ENCODE data around the gene MALRD1. TPM values are rescaled to one million over a fixed set of nuclear protein-coding genes. Genes with fewer than 3 reads are reported as not detected.

Gene MALRD1
- polyA plus RNA-seq, 1 donor: 109 TPM

- Histone ChIP-seq H3K9me3 (ENCODE audit: control insufficient read depth, low read depth, low read length) (no peaks in the 10 kb centered on the region), H3K4me3 (ENCODE audit: low read length) (no peak overlapping the region), H3K27ac (ENCODE audit: low read length) (no peak overlapping the region), H3K4me1 (ENCODE audit: control insufficient read depth, insufficient read depth, low read length) (no peaks in the 10 kb centered on the region), H3K27me3 (ENCODE audit: control insufficient read depth, insufficient read depth, low read length) (no peaks in the 10 kb centered on the region), H3K36me3 (ENCODE audit: control insufficient read depth, insufficient read depth, low read length) (no peaks in the 10 kb centered on the region)
- 67% methylated on average over 1 of the region's 5 CpGs for WGBS (ENCODE audit: insufficient coverage, low lambda C conversion rate)
- DNase-seq: no peak
Measured at GRCh38 chr10:19683960-19684359, 635.4 kb downstream of the MALRD1 start.

DNA sequence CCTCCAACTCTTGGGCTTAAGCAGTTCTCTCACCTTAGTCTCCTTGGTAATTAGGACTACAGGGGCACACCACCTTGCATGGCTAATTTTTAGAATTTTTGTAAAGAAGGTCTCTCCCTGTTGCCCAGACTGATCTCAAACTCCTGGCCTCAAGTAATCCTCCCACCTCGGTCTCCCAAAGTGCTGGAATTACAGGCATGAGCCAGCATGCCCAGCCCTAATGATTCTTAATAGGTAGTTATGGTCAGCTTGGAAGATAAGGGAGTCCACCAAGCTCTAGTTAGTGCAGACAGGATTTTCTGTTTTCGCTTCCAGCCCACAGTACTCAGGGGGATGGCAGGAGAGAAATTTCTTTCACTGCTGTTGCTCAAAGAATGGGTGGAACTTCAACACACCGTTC, 639.7 kb downstream of the MALRD1 start:
- no peak overlapping the region for H3K4me3 ChIP-seq (ENCODE audit: low read length)
- WGBS (ENCODE audit: insufficient coverage, low lambda C conversion rate): no CpG with 5 or more reads among the region's 3 CpGs
- H3K27me3 ChIP-seq (ENCODE audit: control insufficient read depth, insufficient read depth, low read length): no peaks in the 10 kb centered on the region
- no peak overlapping the region for H3K27ac ChIP-seq (ENCODE audit: low read length)
- H3K36me3 ChIP-seq (ENCODE audit: control insufficient read depth, insufficient read depth, low read length): no peaks in the 10 kb centered on the region
- no peaks in the 10 kb centered on the region for H3K4me1 ChIP-seq (ENCODE audit: control insufficient read depth, insufficient read depth, low read length)
- DNase-seq: no peak
- no peaks in the 10 kb centered on the region for H3K9me3 ChIP-seq (ENCODE audit: control insufficient read depth, low read depth, low read length)

- no peak overlapping the region for H3K4me3 ChIP-seq (ENCODE audit: low read length)
- no peaks in the 10 kb centered on the region for H3K9me3 ChIP-seq (ENCODE audit: control insufficient read depth, low read depth, low read length)
Measured at GRCh38 chr10:19689231-19689630, 640.6 kb downstream of the MALRD1 start.

GRCh38 chr10:19699299-19699698, 650.7 kb downstream of the MALRD1 start:
- no peak overlapping the region for H3K27ac ChIP-seq (ENCODE audit: low read length)
- H3K36me3 ChIP-seq (ENCODE audit: control insufficient read depth, insufficient read depth, low read length): peaks cover 26% of the 10 kb centered on the region
- DNase-seq: no peak
- no peaks in the 10 kb centered on the region for H3K27me3 ChIP-seq (ENCODE audit: control insufficient read depth, insufficient read depth, low read length)
- H3K9me3 ChIP-seq (ENCODE audit: control insufficient read depth, low read depth, low read length): no peaks in the 10 kb centered on the region
- H3K4me3 ChIP-seq (ENCODE audit: low read length): no peak overlapping the region
- H3K4me1 ChIP-seq (ENCODE audit: control insufficient read depth, insufficient read depth, low read length): no peaks in the 10 kb centered on the region
- 100% methylated on average over 2 of the region's 3 CpGs for WGBS (ENCODE audit: insufficient coverage, low lambda C conversion rate)

More at GRCh38 chr10:19689231-19689630, 640.6 kb downstream of the MALRD1 start:
- no peak for DNase-seq
- Histone ChIP-seq H3K36me3 (ENCODE audit: control insufficient read depth, insufficient read depth, low read length) (no peaks in the 10 kb centered on the region), H3K4me1 (ENCODE audit: control insufficient read depth, insufficient read depth, low read length) (no peaks in the 10 kb centered on the region), H3K27me3 (ENCODE audit: control insufficient read depth, insufficient read depth, low read length) (no peaks in the 10 kb centered on the region), H3K27ac (ENCODE audit: low read length) (no peak overlapping the region)
- WGBS (ENCODE audit: insufficient coverage, low lambda C conversion rate): no CpG with 5 or more reads among the region's 3 CpGs

DNA sequence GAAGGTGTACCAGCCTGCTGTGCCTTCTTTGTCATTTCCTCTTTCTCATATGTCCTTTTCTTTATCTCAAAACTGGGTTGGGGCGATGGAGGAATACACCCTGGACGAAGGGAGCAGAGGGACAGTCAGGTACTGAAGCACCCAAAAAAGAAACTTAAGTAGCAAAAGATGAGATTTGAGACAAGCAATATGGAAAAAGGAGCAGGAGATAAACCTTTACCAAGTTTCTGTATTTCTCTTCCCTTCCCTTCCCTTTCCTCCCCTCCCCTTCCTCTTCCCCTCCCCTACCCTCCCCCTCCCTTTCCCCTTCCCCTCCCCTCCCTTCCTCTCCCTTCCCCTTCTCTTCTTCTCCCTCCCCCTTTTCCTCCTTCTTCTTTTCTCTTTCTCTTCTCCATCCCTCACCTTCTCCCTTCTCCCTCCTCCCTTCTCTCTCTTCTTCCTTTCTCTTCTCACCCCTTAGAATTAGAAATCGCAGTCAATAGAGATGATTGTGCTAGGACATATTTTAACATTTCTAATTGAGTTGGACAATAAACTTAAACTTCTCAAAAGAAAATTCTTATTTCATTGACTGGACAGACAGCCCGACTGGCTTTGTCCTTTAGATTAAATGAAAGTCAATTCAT, 652.9 kb downstream of the MALRD1 start:
- no peaks in the 10 kb centered on the region for H3K4me1 ChIP-seq (ENCODE audit: control insufficient read depth, insufficient read depth, low read length)
- no peaks in the 10 kb centered on the region for H3K9me3 ChIP-seq (ENCODE audit: control insufficient read depth, low read depth, low read length)
- no peak overlapping the region for H3K4me3 ChIP-seq (ENCODE audit: low read length)
- DNase-seq: no peak
- H3K27me3 ChIP-seq (ENCODE audit: control insufficient read depth, insufficient read depth, low read length): no peaks in the 10 kb centered on the region
- H3K27ac ChIP-seq (ENCODE audit: low read length): no peak overlapping the region
- peaks cover 22% of the 10 kb centered on the region for H3K36me3 ChIP-seq (ENCODE audit: control insufficient read depth, insufficient read depth, low read length)
- 86% methylated on average over 4 of the region's 4 CpGs for WGBS (ENCODE audit: insufficient coverage, low lambda C conversion rate)

DNA sequence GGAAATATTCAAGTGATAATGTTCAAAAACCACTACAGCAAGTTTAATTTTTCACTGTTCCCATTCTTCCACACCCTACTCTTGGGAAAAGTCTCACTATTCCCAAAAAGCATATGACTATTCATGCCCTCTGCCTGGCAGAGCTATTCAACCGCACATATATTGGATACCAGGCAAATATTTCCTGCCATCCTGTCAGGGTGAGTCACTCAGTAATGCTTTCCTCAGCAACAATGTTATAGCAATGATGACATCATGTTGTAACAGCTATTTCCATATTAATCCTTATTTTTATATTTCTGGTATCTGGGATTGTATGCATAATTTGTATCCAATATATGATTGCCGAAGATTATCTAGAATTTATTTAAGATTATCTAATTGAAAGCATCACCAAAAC, 653.6 kb downstream of the MALRD1 start:
- DNase-seq: no peak
- Histone ChIP-seq H3K4me3 (ENCODE audit: low read length) (no peak overlapping the region), H3K4me1 (ENCODE audit: control insufficient read depth, insufficient read depth, low read length) (no peaks in the 10 kb centered on the region), H3K27me3 (ENCODE audit: control insufficient read depth, insufficient read depth, low read length) (no peaks in the 10 kb centered on the region), H3K27ac (ENCODE audit: low read length) (no peak overlapping the region), H3K36me3 (ENCODE audit: control insufficient read depth, insufficient read depth, low read length) (peaks cover 18% of the 10 kb centered on the region), H3K9me3 (ENCODE audit: control insufficient read depth, low read depth, low read length) (no peaks in the 10 kb centered on the region)
- no CpG with 5 or more reads among the region's 2 CpGs for WGBS (ENCODE audit: insufficient coverage, low lambda C conversion rate)

- no peak for DNase-seq
- WGBS (ENCODE audit: insufficient coverage, low lambda C conversion rate): no CpG with 5 or more reads among the region's 2 CpGs
- Histone ChIP-seq H3K9me3 (ENCODE audit: control insufficient read depth, low read depth, low read length) (no peaks in the 10 kb centered on the region), H3K36me3 (ENCODE audit: control insufficient read depth, insufficient read depth, low read length) (peaks cover 9% of the 10 kb centered on the region), H3K27ac (ENCODE audit: low read length) (no peak overlapping the region), H3K27me3 (ENCODE audit: control insufficient read depth, insufficient read depth, low read length) (no peaks in the 10 kb centered on the region), H3K4me1 (ENCODE audit: control insufficient read depth, insufficient read depth, low read length) (no peaks in the 10 kb centered on the region), H3K4me3 (ENCODE audit: low read length) (no peak overlapping the region)
Measured at GRCh38 chr10:19704544-19704943, 655.9 kb downstream of the MALRD1 start.

DNA sequence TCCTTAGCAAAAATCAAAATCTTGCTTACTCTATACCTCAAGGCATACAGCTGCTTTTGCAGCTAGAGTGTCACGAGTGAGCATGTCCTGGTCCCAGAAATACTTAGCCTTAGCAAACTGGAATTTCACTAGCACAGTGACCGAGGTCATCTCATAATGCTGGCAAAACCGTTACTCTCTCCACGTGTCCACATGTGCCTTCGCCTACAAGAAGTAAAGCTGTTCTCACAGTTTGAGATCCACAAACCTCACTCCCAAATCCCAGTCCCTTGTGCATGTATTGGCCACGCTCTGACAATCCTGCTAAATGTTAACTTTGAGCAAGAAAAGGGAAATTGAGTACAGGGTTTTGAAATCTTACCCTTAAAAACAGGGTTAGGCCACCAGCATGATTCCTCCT, 656.6 kb downstream of the MALRD1 start:
- no peaks in the 10 kb centered on the region for H3K27me3 ChIP-seq (ENCODE audit: control insufficient read depth, insufficient read depth, low read length)
- H3K9me3 ChIP-seq (ENCODE audit: control insufficient read depth, low read depth, low read length): no peaks in the 10 kb centered on the region
- no peak overlapping the region for H3K4me3 ChIP-seq (ENCODE audit: low read length)
- WGBS (ENCODE audit: insufficient coverage, low lambda C conversion rate): 100% methylated on average over 1 of the region's 6 CpGs
- H3K4me1 ChIP-seq (ENCODE audit: control insufficient read depth, insufficient read depth, low read length): no peaks in the 10 kb centered on the region
- peaks cover 9% of the 10 kb centered on the region for H3K36me3 ChIP-seq (ENCODE audit: control insufficient read depth, insufficient read depth, low read length)
- DNase-seq: no peak
- H3K27ac ChIP-seq (ENCODE audit: low read length): no peak overlapping the region

DNA sequence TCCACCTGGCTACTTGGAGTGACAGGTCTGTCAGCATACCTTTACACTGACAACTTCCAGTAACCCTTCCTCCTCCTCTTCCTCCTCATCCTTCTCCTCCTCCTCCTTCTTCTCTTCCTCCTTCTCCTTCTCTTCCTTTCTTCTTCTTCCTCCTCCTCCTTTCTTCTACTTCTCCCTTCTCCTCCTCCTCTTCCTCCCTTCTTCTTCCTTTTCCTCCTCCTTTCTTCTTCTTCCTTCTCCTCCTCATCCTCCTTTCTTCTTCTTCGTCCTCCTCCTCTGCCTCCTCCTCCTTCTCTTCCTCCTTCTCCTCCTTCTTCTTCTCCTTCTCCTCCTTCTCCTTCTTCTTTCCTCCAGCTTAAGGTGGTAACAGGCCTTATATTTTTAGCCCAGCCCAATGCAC, 658.3 kb downstream of the MALRD1 start:
- Histone ChIP-seq H3K9me3 (ENCODE audit: control insufficient read depth, low read depth, low read length) (peaks cover 8% of the 10 kb centered on the region), H3K27ac (ENCODE audit: low read length) (no peak overlapping the region), H3K4me3 (ENCODE audit: low read length) (no peak overlapping the region), H3K27me3 (ENCODE audit: control insufficient read depth, insufficient read depth, low read length) (no peaks in the 10 kb centered on the region), H3K36me3 (ENCODE audit: control insufficient read depth, insufficient read depth, low read length) (peaks cover 9% of the 10 kb centered on the region), H3K4me1 (ENCODE audit: control insufficient read depth, insufficient read depth, low read length) (no peaks in the 10 kb centered on the region)
- 100% methylated on average over 1 of the region's 1 CpG for WGBS (ENCODE audit: insufficient coverage, low lambda C conversion rate)
- no peak for DNase-seq

DNA sequence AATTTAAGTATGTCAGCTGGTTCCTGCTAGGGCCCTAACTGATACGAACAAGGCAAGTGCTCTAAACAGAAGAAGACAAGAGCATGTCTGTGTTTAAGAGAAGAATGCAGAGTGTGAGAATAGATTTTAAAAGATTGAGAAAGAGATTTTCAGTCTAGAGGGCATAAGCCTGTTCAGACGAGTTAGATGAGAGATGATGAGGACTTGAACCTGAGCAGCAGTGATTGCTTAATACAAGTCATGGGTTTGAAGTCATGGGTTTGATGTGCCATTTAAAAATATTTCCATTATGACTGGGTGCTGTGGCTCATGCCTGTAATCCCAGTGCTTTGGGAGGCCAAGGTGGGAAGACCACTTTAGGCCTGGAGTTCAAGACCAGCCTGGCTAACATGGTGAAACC, 658.8 kb downstream of the MALRD1 start:
- DNase-seq: no peak
- H3K27me3 ChIP-seq (ENCODE audit: control insufficient read depth, insufficient read depth, low read length): no peaks in the 10 kb centered on the region
- no peaks in the 10 kb centered on the region for H3K4me1 ChIP-seq (ENCODE audit: control insufficient read depth, insufficient read depth, low read length)
- H3K4me3 ChIP-seq (ENCODE audit: low read length): no peak overlapping the region
- peaks cover 8% of the 10 kb centered on the region for H3K9me3 ChIP-seq (ENCODE audit: control insufficient read depth, low read depth, low read length)
- no peak overlapping the region for H3K27ac ChIP-seq (ENCODE audit: low read length)
- H3K36me3 ChIP-seq (ENCODE audit: control insufficient read depth, insufficient read depth, low read length): peaks cover 9% of the 10 kb centered on the region
- 100% methylated on average over 1 of the region's 2 CpGs for WGBS (ENCODE audit: insufficient coverage, low lambda C conversion rate)

GRCh38 chr10:19708031-19708430, 659.4 kb downstream of the MALRD1 start:
- no peaks in the 10 kb centered on the region for H3K4me1 ChIP-seq (ENCODE audit: control insufficient read depth, insufficient read depth, low read length)
- DNase-seq: no peak

More at GRCh38 chr10:19708031-19708430, 659.4 kb downstream of the MALRD1 start:
- H3K9me3 ChIP-seq (ENCODE audit: control insufficient read depth, low read depth, low read length): peaks cover 8% of the 10 kb centered on the region
- H3K36me3 ChIP-seq (ENCODE audit: control insufficient read depth, insufficient read depth, low read length): peaks cover 9% of the 10 kb centered on the region
- no peak overlapping the region for H3K27ac ChIP-seq (ENCODE audit: low read length)
- no peaks in the 10 kb centered on the region for H3K27me3 ChIP-seq (ENCODE audit: control insufficient read depth, insufficient read depth, low read length)
- H3K4me3 ChIP-seq (ENCODE audit: low read length): no peak overlapping the region

All from large intestine (tissue), 3 donors.